Measurements from ENCODE around the gene CORO7.

- TF ChIP-seq, protein P1, sequence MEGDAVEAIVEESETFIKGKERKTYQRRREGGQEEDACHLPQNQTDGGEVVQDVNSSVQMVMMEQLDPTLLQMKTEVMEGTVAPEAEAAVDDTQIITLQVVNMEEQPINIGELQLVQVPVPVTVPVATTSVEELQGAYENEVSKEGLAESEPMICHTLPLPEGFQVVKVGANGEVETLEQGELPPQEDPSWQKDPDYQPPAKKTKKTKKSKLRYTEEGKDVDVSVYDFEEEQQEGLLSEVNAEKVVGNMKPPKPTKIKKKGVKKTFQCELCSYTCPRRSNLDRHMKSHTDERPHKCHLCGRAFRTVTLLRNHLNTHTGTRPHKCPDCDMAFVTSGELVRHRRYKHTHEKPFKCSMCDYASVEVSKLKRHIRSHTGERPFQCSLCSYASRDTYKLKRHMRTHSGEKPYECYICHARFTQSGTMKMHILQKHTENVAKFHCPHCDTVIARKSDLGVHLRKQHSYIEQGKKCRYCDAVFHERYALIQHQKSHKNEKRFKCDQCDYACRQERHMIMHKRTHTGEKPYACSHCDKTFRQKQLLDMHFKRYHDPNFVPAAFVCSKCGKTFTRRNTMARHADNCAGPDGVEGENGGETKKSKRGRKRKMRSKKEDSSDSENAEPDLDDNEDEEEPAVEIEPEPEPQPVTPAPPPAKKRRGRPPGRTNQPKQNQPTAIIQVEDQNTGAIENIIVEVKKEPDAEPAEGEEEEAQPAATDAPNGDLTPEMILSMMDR (conservative IDR thresholded peaks at IDR 0.05) = no peak
- no peak for TF ChIP-seq EZH2 (IDR thresholded peaks at IDR 0.05; ENCODE audit: low read depth)
Measured at GRCh38 chr16:4443271-4443670, 26.9 kb upstream of the CORO7 start.

Data from PC-9 (cell line).